Sigmoid colon (tissue), 7 donors: ENCODE data around the gene FRS3. TPM values are rescaled to one million over a fixed set of nuclear protein-coding genes. Genes with fewer than 3 reads are reported as not detected.

Experiments
- DNase-seq: peaks from one replicate; pipeline ENCODE4 v3.0.0-alpha.2; 2019
- H3K27ac ChIP-seq, 4 donors: fragments of 200-600 bp; sonication (generic); one replicate each; pipeline ENCODE4 v1.5.1; 2016 to 2019; ENCODE audit warnings: mild to moderate bottlenecking in 1 of 4
- H3K27me3 ChIP-seq, 3 donors: fragments of 200-600 bp; sonication (generic); one replicate each; pipeline ENCODE4 v1.5.1; 2019; ENCODE audit warnings: mild to moderate bottlenecking in 1 of 3
- H3K36me3 ChIP-seq, 4 donors: fragments of 200-600 bp; sonication (generic); one replicate each; pipeline ENCODE4 v1.5.1; 2016 to 2019
- H3K4me1 ChIP-seq, 4 donors: fragments of 200-600 bp; sonication (generic); one replicate each; pipeline ENCODE4 v1.5.1; 2017 to 2019
- H3K4me3 ChIP-seq, 4 donors: fragments of 200-600 bp; sonication (generic); one replicate each; pipeline ENCODE4 v1.5.1; 2017 to 2019; ENCODE audit warnings: mild to moderate bottlenecking in 2 of 4, moderate library complexity in 1 of 4
- H3K9me3 ChIP-seq, 4 donors: fragments of 200-600 bp in 3 of 4; sonication (generic) in 3 of 4; one replicate each; pipeline versions ENCODE4 v1.5.1 to v1.6.1; 2013 to 2019
- EP300 ChIP-seq, 4 donors: sonication (generic); formaldehyde crosslinking; IDR thresholded peaks; one replicate each; pipeline ENCODE4 v1.6.1; 2017; ENCODE audit warnings: antibody characterized with exemption in 4 of 4
- POLR2A ChIP-seq, 2 donors: fragments of 450-650 bp; IDR thresholded peaks; one replicate each; pipeline ENCODE4 v1.6.1; 2016; ENCODE audit warnings: antibody characterized with exemption in 2 of 2, mild to moderate bottlenecking in 2 of 2, moderate library complexity in 2 of 2
- POLR2AphosphoS5 ChIP-seq, 4 donors: sonication (generic); formaldehyde crosslinking; IDR thresholded peaks; one replicate each; pipeline ENCODE4 v1.6.1; 2017; ENCODE audit warnings: antibody characterized with exemption in 4 of 4
- WGBS, 2 donors: extraction: QIAGEN DNeasy Blood & Tissue Kit; methylation state at CpG; one replicate each; pipeline ENCODE4 v1.1.7; 2013; 5-methylcytosine and 5-hydroxymethylcytosine counted together
- intact Hi-C: fragments of 100-400 bp; cut with DNase I; formaldehyde crosslinking; loops from one replicate; pipeline ENCODE4 v1.15.1; 2023
- polyA plus RNA-seq, 3 donors: library from polyadenylated mRNA; stranded (reverse); fragments of 200-250 nt; gene quantifications; one replicate each; pipeline ENCODE4 v1.2.3, GENCODE V29; 2013
- total RNA-seq, 4 donors: library from RNA; depleted of rRNA; stranded (reverse); fragments of >200 nt; gene quantifications; one replicate each; pipeline ENCODE4 v1.1.0, GENCODE V29; 2016
- TF ChIP-seq, protein P1 (sequence below), 4 experiments: fragments of 450-650 bp in 3 of 4; fragments of 200-600 bp in 1 of 4; IDR thresholded peaks; one replicate each; pipeline ENCODE4 v1.5.1; 2016 to 2019; ENCODE audit warnings: antibody characterized with exemption in 4 of 4, mild to moderate bottlenecking in 3 of 4, moderate library complexity in 2 of 4
- donor health status: healthy with polysubstance abuse.
- donor health status: Bipolar disorder and iron deficiency.
- donor health status: healthy.

FRS3 gene
- total and polyA plus RNA-seq, 7 donors = 1.6 to 4.9 (median 4.6) TPM

DNA sequence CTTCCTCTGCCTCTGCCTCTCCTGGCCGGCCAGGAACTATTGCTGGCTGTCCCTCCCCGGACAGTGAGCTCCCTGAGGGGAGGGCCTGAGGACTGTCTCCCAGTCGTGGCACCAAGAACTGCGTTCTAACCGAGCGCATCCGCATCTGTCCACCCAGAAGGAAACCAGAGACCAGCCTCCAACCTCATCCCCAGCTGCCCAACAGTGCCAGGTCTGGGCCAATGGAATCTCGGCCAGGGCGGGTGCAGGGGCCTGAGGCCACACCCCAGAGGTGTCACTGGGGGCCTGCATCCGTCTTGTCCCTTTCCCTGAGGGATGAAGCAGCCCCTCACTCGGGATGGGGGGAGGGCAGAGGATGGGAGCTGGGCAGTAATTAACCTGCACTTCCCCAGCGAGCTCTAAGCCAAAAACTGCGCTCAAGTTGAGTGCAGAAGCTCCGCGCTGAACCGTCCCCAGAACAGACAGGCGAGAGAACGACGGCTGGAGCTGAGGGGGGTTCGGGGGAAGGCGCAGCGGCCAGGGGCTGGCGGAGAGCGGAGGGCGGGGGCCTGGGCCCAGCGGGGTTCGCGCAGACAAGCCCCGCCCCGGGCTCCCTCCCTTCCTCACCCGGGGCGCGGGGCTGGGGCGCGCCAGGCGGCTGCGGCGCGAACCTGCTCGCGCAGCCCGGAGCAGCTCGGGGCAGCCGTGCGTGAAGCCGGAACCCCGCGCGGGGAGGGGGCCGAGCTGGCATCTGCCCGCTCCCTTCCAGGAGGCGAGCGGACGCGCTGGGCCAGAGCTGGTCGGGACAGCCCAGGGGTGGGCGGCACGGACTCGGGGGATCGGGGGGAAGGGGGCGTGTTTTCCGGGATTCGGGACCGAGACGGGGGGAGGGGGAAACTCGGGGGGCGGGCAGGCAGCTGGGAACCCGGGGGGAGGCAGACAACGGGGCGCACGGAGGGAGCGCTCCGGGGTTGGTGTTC, 45.7 kb downstream of the FRS3 start:
- Histone ChIP-seq H3K27me3 (no peaks in the 10 kb centered on the region), H3K4me3 (peak overlapping the region; percentile 71 to 95 (median 88)), H3K9me3 (no peaks in the 10 kb centered on the region), H3K36me3 (peaks cover 0 to 6% (median 0%) of the 10 kb centered on the region in 4 donors), H3K27ac (peak overlapping the region; percentile 96 to 98 (median 97)), H3K4me1 (peaks cover 0 to 54% (median 43%) of the 10 kb centered on the region in 4 donors)
- WGBS, 2 donors = 2 to 3% methylated on average over 73 of the region's 73 CpGs
- TF ChIP-seq POLR2A (IDR thresholded peaks at IDR 0.05) (no peak), POLR2AphosphoS5 (IDR thresholded peaks at IDR 0.05) (peak; percentile 31 to 72 (median 51))
- peak; percentile 89 for DNase-seq
- intact Hi-C loops = loop anchor here (2.0 kb wide), 2 partner anchors 45 to 53 kb away; partner anchors contain the start of genes FRS3 and TOMM6

DNA sequence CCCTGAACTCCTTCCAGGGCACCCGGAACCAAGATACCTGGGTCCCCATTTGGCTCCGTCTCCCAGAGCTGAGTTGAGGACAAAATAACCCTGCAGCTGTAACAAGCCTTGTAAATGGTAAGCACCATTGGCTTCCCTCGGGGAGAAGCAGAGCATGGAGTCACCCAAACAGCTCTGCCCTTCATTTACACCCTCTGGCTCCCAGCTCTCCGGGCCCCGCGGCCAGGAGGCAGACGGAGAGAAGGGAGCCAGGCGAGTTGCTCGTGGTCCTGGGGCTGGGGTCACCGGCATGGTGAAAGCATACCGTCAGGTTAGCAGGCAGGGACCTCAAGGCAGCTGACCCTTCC, 46.4 kb downstream of the FRS3 start:
- 59 to 66% methylated on average over 11 of the region's 11 CpGs for WGBS, 2 donors
- TF ChIP-seq, protein P1, sequence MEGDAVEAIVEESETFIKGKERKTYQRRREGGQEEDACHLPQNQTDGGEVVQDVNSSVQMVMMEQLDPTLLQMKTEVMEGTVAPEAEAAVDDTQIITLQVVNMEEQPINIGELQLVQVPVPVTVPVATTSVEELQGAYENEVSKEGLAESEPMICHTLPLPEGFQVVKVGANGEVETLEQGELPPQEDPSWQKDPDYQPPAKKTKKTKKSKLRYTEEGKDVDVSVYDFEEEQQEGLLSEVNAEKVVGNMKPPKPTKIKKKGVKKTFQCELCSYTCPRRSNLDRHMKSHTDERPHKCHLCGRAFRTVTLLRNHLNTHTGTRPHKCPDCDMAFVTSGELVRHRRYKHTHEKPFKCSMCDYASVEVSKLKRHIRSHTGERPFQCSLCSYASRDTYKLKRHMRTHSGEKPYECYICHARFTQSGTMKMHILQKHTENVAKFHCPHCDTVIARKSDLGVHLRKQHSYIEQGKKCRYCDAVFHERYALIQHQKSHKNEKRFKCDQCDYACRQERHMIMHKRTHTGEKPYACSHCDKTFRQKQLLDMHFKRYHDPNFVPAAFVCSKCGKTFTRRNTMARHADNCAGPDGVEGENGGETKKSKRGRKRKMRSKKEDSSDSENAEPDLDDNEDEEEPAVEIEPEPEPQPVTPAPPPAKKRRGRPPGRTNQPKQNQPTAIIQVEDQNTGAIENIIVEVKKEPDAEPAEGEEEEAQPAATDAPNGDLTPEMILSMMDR (IDR thresholded peaks at IDR 0.05) = no peak
- TF ChIP-seq POLR2A (IDR thresholded peaks at IDR 0.05) = no peak
- TF ChIP-seq POLR2AphosphoS5 (IDR thresholded peaks at IDR 0.05) = no peak
- TF ChIP-seq EP300 (IDR thresholded peaks at IDR 0.05) = no peak
- Histone ChIP-seq H3K4me3 (peak overlapping the region; percentile 71 to 95 (median 88)), H3K27me3 (no peaks in the 10 kb centered on the region), H3K36me3 (peaks cover 0 to 6% (median 0%) of the 10 kb centered on the region in 4 donors), H3K9me3 (no peaks in the 10 kb centered on the region), H3K27ac (peak overlapping the region; percentile 96 to 98 (median 97)), H3K4me1 (peaks cover 0 to 61% (median 49%) of the 10 kb centered on the region in 4 donors)
- intact Hi-C loops = no loop called here
- DNase-seq = no peak

DNA sequence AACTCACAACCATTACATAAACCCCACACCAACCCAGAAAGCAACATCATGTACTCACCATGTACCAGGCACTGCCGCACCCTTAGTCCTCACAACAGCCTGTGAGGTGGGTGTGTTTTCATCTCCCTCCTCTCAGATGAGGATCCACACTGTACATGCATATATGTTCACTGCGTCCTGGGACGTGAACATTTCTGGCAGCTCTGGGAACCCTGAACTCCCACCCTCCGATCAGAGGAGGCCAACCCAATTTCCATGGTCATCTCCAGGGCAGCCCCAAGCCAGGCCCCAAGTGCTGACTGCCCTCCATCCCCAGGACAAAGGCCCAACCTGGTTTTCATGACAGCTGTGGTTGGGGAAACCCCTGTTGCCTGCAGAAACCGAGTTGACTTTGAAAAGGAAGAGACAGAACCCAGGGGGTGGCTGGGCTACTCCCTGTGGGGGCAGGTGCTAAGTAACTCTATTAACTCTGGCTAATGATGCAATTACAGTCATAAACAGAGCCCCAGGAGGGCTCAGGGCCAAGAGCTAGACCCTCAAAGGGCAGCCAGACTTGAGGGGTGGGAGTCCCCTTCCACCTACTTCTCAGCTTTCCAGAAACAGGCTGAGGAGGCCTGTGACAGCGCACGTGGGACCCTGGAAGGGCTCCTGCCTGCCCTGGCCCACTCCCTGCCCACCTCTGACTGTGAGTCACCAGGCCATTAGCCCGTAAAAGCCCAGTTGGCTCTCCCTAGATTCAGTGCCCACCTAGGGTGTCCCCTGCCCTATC, 46.9 kb downstream of the FRS3 start:
- intact Hi-C loops = no loop called here
- H3K9me3 ChIP-seq = no peaks in the 10 kb centered on the region
- H3K4me1 ChIP-seq = peaks cover 0 to 66% (median 53%) of the 10 kb centered on the region in 4 donors
- no peak for TF ChIP-seq EP300 (IDR thresholded peaks at IDR 0.05)
- peak in 1 of 2 donors; percentile 17 for TF ChIP-seq POLR2A (IDR thresholded peaks at IDR 0.05)
- no peak for TF ChIP-seq POLR2AphosphoS5 (IDR thresholded peaks at IDR 0.05)
- TF ChIP-seq, protein P1 (IDR thresholded peaks at IDR 0.05) = no peak
- peaks cover 0 to 6% (median 0%) of the 10 kb centered on the region in 4 donors for H3K36me3 ChIP-seq
- DNase-seq = no peak
- H3K27me3 ChIP-seq = no peaks in the 10 kb centered on the region
- peak overlapping the region; percentile 96 to 98 (median 97) for H3K27ac ChIP-seq
- 59 to 65% methylated on average over 8 of the region's 8 CpGs for WGBS, 2 donors
- peak overlapping the region in 3 of 4 donors; percentile 71 to 95 (median 84) for H3K4me3 ChIP-seq

DNA sequence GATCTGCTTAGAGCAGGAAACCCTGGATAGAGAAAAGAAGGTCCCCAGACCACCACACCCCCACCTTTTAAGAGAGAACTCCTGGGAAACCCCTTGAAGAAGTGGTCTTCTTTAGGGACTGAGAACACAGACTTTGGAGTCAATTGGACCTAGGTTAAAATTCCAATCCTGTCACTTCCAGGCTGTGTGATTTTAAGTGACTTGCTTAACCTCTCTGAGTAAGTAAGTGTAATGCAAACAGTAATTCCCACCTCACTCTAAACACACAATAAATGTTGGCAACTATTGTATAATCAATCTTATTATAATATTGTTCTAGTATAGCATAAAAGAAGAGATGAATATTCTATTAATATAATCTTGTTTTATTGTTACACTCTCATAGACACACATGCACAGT, 47.6 kb downstream of the FRS3 start:
- intact Hi-C loops = no loop called here
- peaks cover 0 to 67% (median 53%) of the 10 kb centered on the region in 4 donors for H3K4me1 ChIP-seq
- H3K4me3 ChIP-seq = no peak overlapping the region
- H3K27me3 ChIP-seq = no peaks in the 10 kb centered on the region
- DNase-seq = no peak
- no peaks in the 10 kb centered on the region for H3K9me3 ChIP-seq
- no peak overlapping the region for H3K27ac ChIP-seq
- H3K36me3 ChIP-seq = peaks cover 0 to 6% (median 0%) of the 10 kb centered on the region in 4 donors
- TF ChIP-seq, protein P1 (IDR thresholded peaks at IDR 0.05) = no peak
- TF ChIP-seq EP300 (IDR thresholded peaks at IDR 0.05) (no peak), POLR2AphosphoS5 (IDR thresholded peaks at IDR 0.05) (no peak), POLR2A (IDR thresholded peaks at IDR 0.05) (no peak)
